Measurements from ENCODE around the gene IER5.

DNA sequence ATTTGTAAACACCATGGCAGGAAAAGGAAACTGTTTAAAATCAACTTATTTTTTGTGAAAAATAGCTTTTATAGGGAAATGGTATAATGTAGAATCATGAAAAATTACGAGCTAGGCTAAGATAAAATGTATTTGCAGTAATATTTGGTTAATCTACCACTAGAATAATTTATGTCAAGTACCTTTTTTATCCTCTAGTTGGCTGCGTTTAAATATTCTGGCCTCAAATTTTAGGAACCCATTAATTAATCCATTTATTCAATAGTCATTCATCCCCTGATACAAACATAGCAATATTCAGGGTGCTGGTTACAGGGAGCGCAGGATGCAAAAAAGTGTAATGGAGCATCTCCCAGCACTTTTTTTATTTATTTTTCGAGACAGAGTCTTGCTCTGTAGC, 8.6 kb upstream of the IER5 start:
- TF ChIP-seq ZNF76 (CRISPR knock-in tag; IDR thresholded peaks at IDR 0.05; ENCODE audit: borderline replicate concordance) (no peak), ETV6 (IDR thresholded peaks at IDR 0.05; ENCODE audit: borderline replicate concordance in 1 of 2, low read depth in 2 of 2, low read length in 1 of 2) (no peak), ETV6 (CRISPR knock-in tag; IDR thresholded peaks at IDR 0.05; ENCODE audit: borderline replicate concordance) (no peak), HNRNPL (IDR thresholded peaks at IDR 0.05; ENCODE audit: low read depth, low read length) (no peak), ZBTB1 (CRISPR knock-in tag; IDR thresholded peaks at IDR 0.05; ENCODE audit: borderline replicate concordance, low read depth) (no peak), BRD4 (IDR thresholded peaks at IDR 0.05) (no peak), ZNF217 (CRISPR knock-in tag; IDR thresholded peaks at IDR 0.05) (no peak)
- TF ChIP-seq, protein P1, sequence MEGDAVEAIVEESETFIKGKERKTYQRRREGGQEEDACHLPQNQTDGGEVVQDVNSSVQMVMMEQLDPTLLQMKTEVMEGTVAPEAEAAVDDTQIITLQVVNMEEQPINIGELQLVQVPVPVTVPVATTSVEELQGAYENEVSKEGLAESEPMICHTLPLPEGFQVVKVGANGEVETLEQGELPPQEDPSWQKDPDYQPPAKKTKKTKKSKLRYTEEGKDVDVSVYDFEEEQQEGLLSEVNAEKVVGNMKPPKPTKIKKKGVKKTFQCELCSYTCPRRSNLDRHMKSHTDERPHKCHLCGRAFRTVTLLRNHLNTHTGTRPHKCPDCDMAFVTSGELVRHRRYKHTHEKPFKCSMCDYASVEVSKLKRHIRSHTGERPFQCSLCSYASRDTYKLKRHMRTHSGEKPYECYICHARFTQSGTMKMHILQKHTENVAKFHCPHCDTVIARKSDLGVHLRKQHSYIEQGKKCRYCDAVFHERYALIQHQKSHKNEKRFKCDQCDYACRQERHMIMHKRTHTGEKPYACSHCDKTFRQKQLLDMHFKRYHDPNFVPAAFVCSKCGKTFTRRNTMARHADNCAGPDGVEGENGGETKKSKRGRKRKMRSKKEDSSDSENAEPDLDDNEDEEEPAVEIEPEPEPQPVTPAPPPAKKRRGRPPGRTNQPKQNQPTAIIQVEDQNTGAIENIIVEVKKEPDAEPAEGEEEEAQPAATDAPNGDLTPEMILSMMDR (IDR thresholded peaks at IDR 0.05 in 2 of 3, conservative IDR thresholded peaks at IDR 0.05 in 1 of 3; ENCODE audit: insufficient read depth in 2 of 3, low read depth in 1 of 3, low read length in 3 of 3), result no peak
